ENCODE results near the gene WDR62.

WDR62 gene

GRCh38 chr19:36142496-36142895 lies 87.8 kb downstream of the WDR62 start:
- no peak for TF ChIP-seq CTCF (IDR thresholded peaks at IDR 0.05; ENCODE audit: insufficient read depth, missing control alignments)
- DNase-seq (ENCODE audit: insufficient read length, low spot score) (no peak), FAIRE-seq (no peak)

DNA sequence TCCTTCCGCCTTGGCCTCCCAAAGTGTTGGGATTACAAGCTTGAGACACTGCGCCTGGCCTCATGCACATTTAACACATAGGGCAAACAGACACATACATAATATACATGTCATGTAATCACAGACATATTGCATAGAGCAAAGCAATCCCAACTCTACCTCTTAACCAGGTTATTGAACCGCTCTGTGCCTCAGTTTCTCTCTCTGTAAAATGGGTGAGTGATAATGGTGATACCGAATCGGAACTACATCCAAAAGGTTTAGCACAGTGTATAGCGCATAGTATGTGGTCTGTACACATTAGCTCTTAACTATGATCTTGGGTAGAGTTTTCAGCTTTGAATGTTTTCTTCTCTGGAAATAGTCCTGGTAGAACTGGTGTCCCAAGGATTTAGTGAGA lies 89.9 kb downstream of the WDR62 start:
- FAIRE-seq, result no peak
- no peak for DNase-seq (ENCODE audit: insufficient read length, low spot score)
- no peak for TF ChIP-seq CTCF (IDR thresholded peaks at IDR 0.05; ENCODE audit: insufficient read depth, missing control alignments)

- DNase-seq (ENCODE audit: insufficient read length, low spot score) (no peak), FAIRE-seq (no peak)
- TF ChIP-seq CTCF (IDR thresholded peaks at IDR 0.05; ENCODE audit: insufficient read depth, missing control alignments), result no peak
These were observed 95.1 kb downstream of the WDR62 start for GRCh38 chr19:36149673-36150406.

DNA sequence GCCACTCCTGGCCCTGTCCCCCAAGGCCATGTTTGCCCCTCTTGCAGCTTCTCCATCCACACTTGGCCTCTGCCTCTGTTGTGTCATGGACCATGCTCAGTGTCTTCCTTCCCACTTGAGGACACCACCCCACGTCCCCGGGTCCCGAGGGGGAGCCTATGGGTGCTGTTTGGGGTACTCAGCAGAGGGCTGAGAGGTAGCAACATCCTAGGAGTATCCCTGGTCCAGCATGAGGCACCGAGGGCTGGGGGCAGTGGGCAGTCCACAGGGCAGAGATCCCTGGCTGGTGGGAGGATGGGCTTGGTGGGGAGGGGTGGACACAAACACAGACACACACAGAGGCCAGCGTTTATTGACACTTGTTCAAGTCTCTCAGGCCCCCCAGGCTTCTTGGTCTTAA lies 95.9 kb downstream of the WDR62 start:
- TF ChIP-seq CTCF (IDR thresholded peaks at IDR 0.05; ENCODE audit: insufficient read depth, missing control alignments), result no peak
- FAIRE-seq, result no peak
- no peak for DNase-seq (ENCODE audit: insufficient read length, low spot score)

- FAIRE-seq (no peak), DNase-seq (ENCODE audit: insufficient read length, low spot score) (no peak)
These were observed 96.7 kb downstream of the WDR62 start for GRCh38 chr19:36151144-36152018.

DNA sequence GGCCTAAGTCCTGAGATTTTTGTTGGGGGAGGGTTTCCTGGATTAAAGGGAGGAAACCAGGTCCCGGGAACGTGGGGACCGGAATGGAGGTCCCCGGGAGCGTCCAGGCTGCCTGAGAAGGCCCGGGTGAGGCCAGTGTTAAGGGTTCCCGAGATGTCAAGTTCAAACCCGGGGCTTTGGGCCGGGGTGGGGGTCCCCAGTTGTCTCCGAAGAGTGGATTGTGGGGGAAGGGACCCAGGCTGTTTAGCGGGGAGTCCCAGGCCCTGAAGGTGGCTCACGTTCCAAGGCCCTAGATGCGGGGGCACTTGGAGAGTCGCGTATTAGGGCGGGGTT lies 97.3 kb downstream of the WDR62 start:
- no peak for TF ChIP-seq CTCF (IDR thresholded peaks at IDR 0.05; ENCODE audit: insufficient read depth, missing control alignments)
- FAIRE-seq, result no peak
- DNase-seq (ENCODE audit: insufficient read length, low spot score), result no peak

More at GRCh38 chr19:36151144-36152018, 96.7 kb downstream of the WDR62 start:
- no peak for TF ChIP-seq CTCF (IDR thresholded peaks at IDR 0.05; ENCODE audit: insufficient read depth, missing control alignments)

All from D721Med (cell line).